Keratinocyte (primary cell): ENCODE data around the gene SLA2.

ENCODE experiments used
- CTCF ChIP-seq, 3 experiments: IDR thresholded peaks in 1 of 3; conservative IDR thresholded peaks in 1 of 3; optimal IDR thresholded peaks in 1 of 3; 2 replicates in 2 of 3; 3 replicates in 1 of 3; pipeline versions ENCODE3 to v1.5.1; 2011; ENCODE audit warnings: low read length in 3 of 3, mild to moderate bottlenecking in 3 of 3, moderate library complexity in 2 of 3, control low read depth in 1 of 3, inconsistent platforms in 1 of 3; ENCODE audit not compliant: insufficient read depth in 2 of 3; ENCODE audit errors: extremely low read depth in 1 of 3
- EZH2 ChIP-seq: IDR thresholded peaks from one replicate; pipeline ENCODE4 v1.6.1; 2012; ENCODE audit warnings: inconsistent platforms, mild to moderate bottlenecking, low read length, moderate library complexity

- TF ChIP-seq CTCF (optimal IDR thresholded peaks at IDR 0.05 in 1 of 3, IDR thresholded peaks at IDR 0.05 in 1 of 3, conservative IDR thresholded peaks at IDR 0.05 in 1 of 3; ENCODE audit: extremely low read depth in 1 of 3, insufficient read depth in 2 of 3, low read length in 3 of 3) (no peak), EZH2 (no peak)
Observed at GRCh38 chr20:36620917-36621316, 25.1 kb downstream of the SLA2 start.
